ENCODE measurements around the gene PRKCA.
A peak's percentile ranks its signal among the peaks of the same experiment; 100 is the strongest.

The PRKCA gene

GRCh38 chr17:66752411-66752810 is 450.0 kb downstream of the PRKCA start:
- TF ChIP-seq, protein P1, sequence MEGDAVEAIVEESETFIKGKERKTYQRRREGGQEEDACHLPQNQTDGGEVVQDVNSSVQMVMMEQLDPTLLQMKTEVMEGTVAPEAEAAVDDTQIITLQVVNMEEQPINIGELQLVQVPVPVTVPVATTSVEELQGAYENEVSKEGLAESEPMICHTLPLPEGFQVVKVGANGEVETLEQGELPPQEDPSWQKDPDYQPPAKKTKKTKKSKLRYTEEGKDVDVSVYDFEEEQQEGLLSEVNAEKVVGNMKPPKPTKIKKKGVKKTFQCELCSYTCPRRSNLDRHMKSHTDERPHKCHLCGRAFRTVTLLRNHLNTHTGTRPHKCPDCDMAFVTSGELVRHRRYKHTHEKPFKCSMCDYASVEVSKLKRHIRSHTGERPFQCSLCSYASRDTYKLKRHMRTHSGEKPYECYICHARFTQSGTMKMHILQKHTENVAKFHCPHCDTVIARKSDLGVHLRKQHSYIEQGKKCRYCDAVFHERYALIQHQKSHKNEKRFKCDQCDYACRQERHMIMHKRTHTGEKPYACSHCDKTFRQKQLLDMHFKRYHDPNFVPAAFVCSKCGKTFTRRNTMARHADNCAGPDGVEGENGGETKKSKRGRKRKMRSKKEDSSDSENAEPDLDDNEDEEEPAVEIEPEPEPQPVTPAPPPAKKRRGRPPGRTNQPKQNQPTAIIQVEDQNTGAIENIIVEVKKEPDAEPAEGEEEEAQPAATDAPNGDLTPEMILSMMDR (IDR thresholded peaks at IDR 0.05; ENCODE audit: control insufficient read depth, extremely low read depth, insufficient read depth) = no peak
- DNase-seq (ENCODE audit: low read depth) = no peak
- no peak overlapping the region for H3K4me3 ChIP-seq (ENCODE audit: low read depth, low read length)

GRCh38 chr17:66753126-66753920 is 450.9 kb downstream of the PRKCA start:
- DNase-seq (ENCODE audit: low read depth) = no peak
- TF ChIP-seq, protein P1 (IDR thresholded peaks at IDR 0.05; ENCODE audit: control insufficient read depth, extremely low read depth, insufficient read depth) = no peak
- no peak overlapping the region for H3K4me3 ChIP-seq (ENCODE audit: low read depth, low read length)

- H3K4me3 ChIP-seq (ENCODE audit: low read depth, low read length) = no peak overlapping the region
- TF ChIP-seq, protein P1 (IDR thresholded peaks at IDR 0.05; ENCODE audit: control insufficient read depth, extremely low read depth, insufficient read depth) = no peak
- peak; percentile 23 for DNase-seq (ENCODE audit: low read depth)
These were observed 452.9 kb downstream of the PRKCA start for GRCh38 chr17:66755101-66755943.

DNA sequence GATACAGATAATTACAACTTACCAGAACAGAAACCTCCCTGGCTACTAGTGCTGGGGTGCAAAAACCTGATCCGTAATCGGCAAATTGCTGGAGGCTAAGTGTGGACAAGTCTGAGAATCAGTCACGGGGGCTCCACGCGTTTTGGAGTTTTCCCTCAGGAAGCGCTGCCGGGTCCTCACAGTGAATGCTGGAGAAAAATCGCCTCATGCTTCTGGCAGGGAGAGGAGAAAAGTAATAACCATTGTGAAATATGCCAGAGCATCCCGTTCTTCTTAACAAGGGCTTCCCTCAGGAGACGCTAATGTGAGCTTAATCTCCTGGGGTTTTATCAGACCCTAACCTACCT is 453.5 kb downstream of the PRKCA start:
- no peak overlapping the region for H3K4me3 ChIP-seq (ENCODE audit: low read depth, low read length)
- DNase-seq (ENCODE audit: low read depth) = no peak
- TF ChIP-seq, protein P1 (IDR thresholded peaks at IDR 0.05; ENCODE audit: control insufficient read depth, extremely low read depth, insufficient read depth) = no peak

DNA sequence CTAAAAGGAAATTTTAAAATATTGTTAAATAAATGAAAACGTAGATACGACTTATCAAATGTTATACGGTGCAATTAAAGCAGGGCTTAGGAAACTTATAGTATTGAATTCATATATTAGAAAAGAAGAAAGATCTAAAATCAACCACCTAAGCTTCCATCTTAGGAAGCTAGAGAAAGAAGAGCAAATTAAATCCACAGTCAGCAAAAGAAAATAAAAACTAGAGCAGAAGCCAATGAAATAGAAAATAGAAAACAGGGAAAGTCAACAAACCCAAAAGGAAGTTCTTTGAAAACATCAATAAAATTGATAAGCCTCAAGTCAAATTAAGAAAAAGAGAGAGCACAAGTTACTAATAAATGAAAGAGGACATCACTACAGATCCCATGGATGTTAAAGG is 457.9 kb downstream of the PRKCA start:
- no peak overlapping the region for H3K4me3 ChIP-seq (ENCODE audit: low read depth, low read length)

DNA sequence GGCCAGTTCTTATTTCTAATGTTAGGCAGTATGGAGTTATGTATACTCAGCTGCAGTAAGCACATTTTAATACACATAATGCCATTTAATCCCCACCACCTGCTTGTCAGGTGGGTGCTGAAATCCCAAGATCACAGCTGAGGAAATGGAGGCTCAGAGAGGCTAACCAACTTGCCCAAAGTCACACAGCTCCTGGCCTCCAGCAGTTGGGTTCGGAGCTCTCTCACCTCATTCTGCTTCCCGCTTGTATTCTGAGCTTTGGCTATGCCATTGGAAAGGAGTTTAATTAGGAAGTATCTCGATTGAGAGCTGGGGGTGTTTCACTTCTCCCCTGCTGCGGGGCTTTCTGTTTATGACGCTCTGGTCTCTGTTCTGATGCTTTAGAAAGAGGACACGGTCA is 459.9 kb downstream of the PRKCA start:
- TF ChIP-seq, protein P1 (IDR thresholded peaks at IDR 0.05; ENCODE audit: control insufficient read depth, extremely low read depth, insufficient read depth) = no peak
- H3K4me3 ChIP-seq (ENCODE audit: low read depth, low read length) = no peak overlapping the region
- no peak for DNase-seq (ENCODE audit: low read depth)

More for the DNA sequence above, 457.9 kb downstream of the PRKCA start:
- no peak for DNase-seq (ENCODE audit: low read depth)
- TF ChIP-seq, protein P1 (IDR thresholded peaks at IDR 0.05; ENCODE audit: control insufficient read depth, extremely low read depth, insufficient read depth) = no peak
